HepG2 (cell line): ENCODE data around the gene C1QTNF12. TPM values are rescaled to one million over a fixed set of nuclear protein-coding genes. Genes with fewer than 3 reads are reported as not detected.

Experiments
- ATAC-seq: fragments of 200-7000 bp; cut with Tn5 transposase; 3 replicates; pipeline ENCODE4 v1.9.1; 2020; ENCODE audit warnings: mild to moderate bottlenecking, moderate library complexity
- BruUV-seq: library from RNA; stranded (reverse); fragments of 400-500 nt; replicated peaks from 2 replicates; lab custom pipeline; 2021; lab: Mats Ljungman, UMichigan
- CTCF ChIA-PET: fragments of 300-600 bp; formaldehyde crosslinking; extraction: SDS; loops from one replicate; lab custom pipeline; 2021; ENCODE audit warnings: low total read pairs, inconsistent platforms, low intra/inter-chr PET ratio; lab: Yijun Ruan, JAX
- POLR2A ChIA-PET: fragments of 350-600 bp; sonication (Branson Sonifier 250); formaldehyde crosslinking; loops from one replicate; lab custom pipeline; 2020; ENCODE audit warnings: antibody characterized with exemption, inconsistent platforms; lab: Yijun Ruan, JAX
- DNase-seq: peaks from one replicate; pipeline ENCODE4 v3.0.0-alpha.2; 2015; ENCODE audit warnings: low spot score
- FAIRE-seq: peaks from 3 replicates; lab custom pipeline; 2011; peaks lifted over from hg19 to GRCh38; lab: Jason Lieb, UNC
- H2AFZ ChIP-seq: one replicate; pipeline ENCODE4 v1.6.1; 2011; ENCODE audit warnings: low read length, inconsistent platforms
- H3K27ac ChIP-seq: fragments of 300-600 bp; 3 replicates; pipeline ENCODE4 v1.8.0; 2011; ENCODE audit warnings: mixed run types, mild to moderate bottlenecking, mixed read lengths, low read length, inconsistent platforms; ENCODE audit not compliant: insufficient read depth; ENCODE audit errors: extremely low read length
- H3K27me3 ChIP-seq, 2 experiments: fragments of 200-600 bp in 1 of 2; 2 replicates in 1 of 2; 3 replicates in 1 of 2; pipeline versions ENCODE4 v1.6.0 to v1.8.0; 2011; ENCODE audit warnings: low read length in 2 of 2, mild to moderate bottlenecking in 2 of 2, moderate library complexity in 2 of 2, inconsistent platforms in 1 of 2; ENCODE audit not compliant: insufficient read depth in 2 of 2, control insufficient read depth in 1 of 2
- H3K36me3 ChIP-seq, 2 experiments: fragments of 200-600 bp in 1 of 2; replicated peaks in 1 of 2; 2 replicates in 1 of 2; 3 replicates in 1 of 2; pipeline versions ENCODE4 v1.5.1 to v1.8.0; 2011; ENCODE audit warnings: low read length in 2 of 2, inconsistent platforms in 1 of 2; ENCODE audit not compliant: insufficient read depth in 2 of 2, control insufficient read depth in 1 of 2
- H3K4me1 ChIP-seq: 2 replicates; pipeline ENCODE4 v1.5.1; 2012; ENCODE audit warnings: low read length, inconsistent platforms; ENCODE audit not compliant: insufficient read depth
- H3K4me2 ChIP-seq: 2 replicates; pipeline ENCODE4 v1.6.0; 2011; ENCODE audit warnings: low read depth, low read length, inconsistent platforms
- H3K4me3 ChIP-seq, 3 experiments: fragments of 200-600 bp in 1 of 3; sonication (generic), shearing (Covaris generic) in 1 of 3; replicated peaks in 1 of 3; 2 replicates each; pipeline ENCODE4 v1.5.1; 2011 to 2016; ENCODE audit warnings: low read length in 3 of 3, inconsistent platforms in 2 of 3, low read depth in 2 of 3, mild to moderate bottlenecking in 2 of 3, control low read depth in 1 of 3, mixed read lengths in 1 of 3; ENCODE audit not compliant: insufficient read depth in 1 of 3
- H3K79me2 ChIP-seq: one replicate; pipeline ENCODE4 v1.6.1; 2011; ENCODE audit warnings: low read length, inconsistent platforms; ENCODE audit not compliant: insufficient read depth
- H3K9ac ChIP-seq: 2 replicates; pipeline ENCODE4 v1.6.0; 2011; ENCODE audit warnings: mild to moderate bottlenecking, low read depth, low read length, inconsistent platforms; ENCODE audit not compliant: insufficient read depth
- H3K9me3 ChIP-seq: 2 replicates; pipeline ENCODE4 v1.5.1; 2012; ENCODE audit warnings: mild to moderate bottlenecking, low read length
- H4K20me1 ChIP-seq: 2 replicates; pipeline ENCODE4 v1.6.0; 2011; ENCODE audit warnings: inconsistent platforms, mild to moderate bottlenecking, low read length, moderate library complexity; ENCODE audit not compliant: insufficient read depth
- CC2D1A ChIP-seq: sonication (generic); formaldehyde crosslinking; IDR thresholded peaks from 2 replicates; pipeline ENCODE4 v1.8.1; 2023; ENCODE audit warnings: mild to moderate bottlenecking, missing genetic modification reagents
- CEBPZ ChIP-seq: IDR thresholded peaks from 2 replicates; pipeline ENCODE4 v1.6.1; 2012; ENCODE audit warnings: low read length, improper control_type of control experiment
- HOXA7 ChIP-seq: sonication (generic); formaldehyde crosslinking; IDR thresholded peaks from 2 replicates; pipeline ENCODE4 v1.8.1; 2022; ENCODE audit warnings: mild to moderate bottlenecking, missing genetic modification reagents, moderate library complexity
- IRF2 ChIP-seq: IDR thresholded peaks from 2 replicates; pipeline ENCODE4 v1.6.1; 2018; ENCODE audit warnings: missing genetic modification reagents, missing compliant biosample characterization
- PAWR ChIP-seq: sonication (generic); formaldehyde crosslinking; IDR thresholded peaks from 2 replicates; pipeline ENCODE4 v1.4.0; 2020; ENCODE audit warnings: missing genetic modification reagents, mild to moderate bottlenecking, borderline replicate concordance
- RFX5 ChIP-seq: IDR thresholded peaks from 2 replicates; pipeline ENCODE4 v1.6.1; 2011; ENCODE audit warnings: low read depth, low read length, improper control_type of control experiment
- ZBTB7A ChIP-seq: sonication (generic); formaldehyde crosslinking; IDR thresholded peaks from 2 replicates; pipeline ENCODE4 v1.8.0; 2022; ENCODE audit warnings: mild to moderate bottlenecking, missing genetic modification reagents
- ZEB1 ChIP-seq: IDR thresholded peaks from 2 replicates; pipeline ENCODE4 v1.6.1; 2012; ENCODE audit warnings: mild to moderate bottlenecking, low read depth, inconsistent platforms; ENCODE audit not compliant: insufficient replicate concordance
- ZFP41 ChIP-seq: sonication (generic); formaldehyde crosslinking; IDR thresholded peaks from 2 replicates; pipeline ENCODE4 v1.4.0; 2020; ENCODE audit warnings: mild to moderate bottlenecking, missing genetic modification reagents, borderline replicate concordance
- ZMYM3 ChIP-seq: sonication (generic); formaldehyde crosslinking; IDR thresholded peaks from 2 replicates; pipeline ENCODE4 v1.5.1; 2020; ENCODE audit warnings: mild to moderate bottlenecking, missing genetic modification reagents
- ZNF557 ChIP-seq: sonication (generic); formaldehyde crosslinking; IDR thresholded peaks from 2 replicates; pipeline ENCODE4 v1.4.0; 2020; ENCODE audit warnings: missing genetic modification reagents
- ZNF660 ChIP-seq: sonication (generic); formaldehyde crosslinking; IDR thresholded peaks from 2 replicates; pipeline ENCODE4 v1.5.1; 2020; ENCODE audit warnings: mild to moderate bottlenecking, low read depth, missing genetic modification reagents, borderline replicate concordance
- ZNF678 ChIP-seq: sonication (generic); formaldehyde crosslinking; IDR thresholded peaks from 2 replicates; pipeline ENCODE4 v1.4.0; 2020; ENCODE audit warnings: mild to moderate bottlenecking, missing genetic modification reagents
- ZNF839 ChIP-seq: sonication (generic); formaldehyde crosslinking; IDR thresholded peaks from 2 replicates; pipeline ENCODE4 v1.4.0; 2020; ENCODE audit warnings: missing genetic modification reagents, mild to moderate bottlenecking, borderline replicate concordance
- ZZZ3 ChIP-seq: sonication (generic); formaldehyde crosslinking; IDR thresholded peaks from 2 replicates; pipeline ENCODE4 v1.4.0; 2020; ENCODE audit warnings: missing genetic modification reagents, mild to moderate bottlenecking, borderline replicate concordance
- WGBS: methylation state at CpG from one replicate; pipeline ENCODE4 v1.1.6; 2017; ENCODE audit warnings: low lambda C conversion rate; 5-methylcytosine and 5-hydroxymethylcytosine counted together
- in situ Hi-C: cut with HindIII; loops from 2 replicates; pipeline ENCODE4 v1.10.0; 2017; ENCODE audit warnings: low pct_unique_long_range_greater_than_20kb; ENCODE audit not compliant: extremely low pct_ligation_motif_present
- intact Hi-C: fragments of 100-400 bp; cut with micrococcal nuclease; formaldehyde crosslinking; loops from one replicate; pipeline ENCODE4 v1.10.0; 2022; ENCODE audit not compliant: unreplicated experiment
- polyA plus RNA-seq, 8 experiments: library from polyadenylated mRNA; depleted of rRNA in 3 of 8; stranded (reverse) in 7 of 8; unstranded in 1 of 8; fragments of >200 nt; fragmentation: Illumina TruSeq in 4 of 8; extraction: Trizol in 4 of 8; gene quantifications; 2 replicates each; pipeline versions ENCODE4 v1.2.1 to v1.2.3, GENCODE V29; 2011 to 2016; ENCODE audit warnings: low read depth in 4 of 8, missing spikeins in 1 of 8, mixed read lengths in 1 of 8; ENCODE audit not compliant: insufficient read depth in 1 of 8
- total RNA-seq, 5 experiments: library from RNA; depleted of rRNA; stranded (reverse); fragments of >200 nt; fragmentation: Illumina TruSeq; extraction: Trizol; gene quantifications; 2 replicates each; pipeline ENCODE4 v1.2.3, GENCODE V29; 2016; ENCODE audit warnings: low read depth in 1 of 5
- TF ChIP-seq, protein P1 (sequence below): sonication (generic); formaldehyde crosslinking; conservative IDR thresholded peaks from 2 replicates; pipeline ENCODE4 v1.8.0; 2022; ENCODE audit warnings: low read depth, missing genetic modification reagents

C1QTNF12 gene
- total and polyA plus RNA-seq, 2 of the 13 experiments (the other 11 are each of a cell fraction or from before 2014, with no cell fraction given): 0.18 to 0.64 TPM

- WGBS: 43% methylated on average over 12 of the region's 27 CpGs
- no peak for FAIRE-seq
- POLR2A ChIA-PET: no interaction called here
These were observed 43.5 kb downstream of the C1QTNF12 start for GRCh38 chr1:1202831-1203560.

More at GRCh38 chr1:1202831-1203560, 43.5 kb downstream of the C1QTNF12 start:
- H3K4me3 ChIP-seq: no peak overlapping the region
- TF ChIP-seq ZFP41 (CRISPR knock-in tag) (no peak), RFX5 (no peak), IRF2 (no peak), ZBTB7A (CRISPR knock-in tag) (no peak), HOXA7 (CRISPR knock-in tag) (no peak), CEBPZ (no peak), ZMYM3 (CRISPR knock-in tag) (no peak), CC2D1A (CRISPR knock-in tag) (no peak), PAWR (no peak), ZNF678 (no peak), ZEB1 (no peak), ZZZ3 (CRISPR knock-in tag) (no peak), ZNF557 (CRISPR knock-in tag) (no peak), ZNF839 (CRISPR knock-in tag) (no peak), ZNF660 (CRISPR knock-in tag) (no peak)
- TF ChIP-seq, protein P1, sequence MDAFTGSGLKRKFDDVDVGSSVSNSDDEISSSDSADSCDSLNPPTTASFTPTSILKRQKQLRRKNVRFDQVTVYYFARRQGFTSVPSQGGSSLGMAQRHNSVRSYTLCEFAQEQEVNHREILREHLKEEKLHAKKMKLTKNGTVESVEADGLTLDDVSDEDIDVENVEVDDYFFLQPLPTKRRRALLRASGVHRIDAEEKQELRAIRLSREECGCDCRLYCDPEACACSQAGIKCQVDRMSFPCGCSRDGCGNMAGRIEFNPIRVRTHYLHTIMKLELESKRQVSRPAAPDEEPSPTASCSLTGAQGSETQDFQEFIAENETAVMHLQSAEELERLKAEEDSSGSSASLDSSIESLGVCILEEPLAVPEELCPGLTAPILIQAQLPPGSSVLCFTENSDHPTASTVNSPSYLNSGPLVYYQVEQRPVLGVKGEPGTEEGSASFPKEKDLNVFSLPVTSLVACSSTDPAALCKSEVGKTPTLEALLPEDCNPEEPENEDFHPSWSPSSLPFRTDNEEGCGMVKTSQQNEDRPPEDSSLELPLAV: no peak
- no TSS peak for BruUV-seq
- in situ Hi-C loops: no loop called here
- CTCF ChIA-PET: no interaction called here
- H3K4me2 ChIP-seq: no peak overlapping the region
- no peaks in the 10 kb centered on the region for H3K36me3 ChIP-seq
- DNase-seq: no peak
- intact Hi-C loops: no loop called here
- no peak overlapping the region for H3K9ac ChIP-seq
- no peaks in the 10 kb centered on the region for H4K20me1 ChIP-seq
- peaks cover 22% of the 10 kb centered on the region for H3K4me1 ChIP-seq
- H2AFZ ChIP-seq: no peak overlapping the region
- H3K27ac ChIP-seq: no peak overlapping the region
- H3K79me2 ChIP-seq: no peaks in the 10 kb centered on the region
- no peak for ATAC-seq
- no peaks in the 10 kb centered on the region for H3K9me3 ChIP-seq
- peaks cover 27 to 66% of the 10 kb centered on the region in 2 experiments; a peak in 4 of 5 replicates for H3K27me3 ChIP-seq
